MM.1S (cell line): Measurements from ENCODE around the gene EXOC3L1.

Experiments
- EZH2phosphoT487 ChIP-seq: fragments of 300-600 bp; sonication (generic); IDR thresholded peaks from 2 replicates; pipeline ENCODE4 v1.6.1; 2018; ENCODE audit warnings: antibody characterized with exemption, low read length
- TF ChIP-seq, protein P1 (sequence below): fragments of 300-600 bp; sonication (generic); IDR thresholded peaks from 2 replicates; pipeline ENCODE4 v1.5.1; 2016; ENCODE audit warnings: antibody characterized with exemption, low read length, mixed read lengths

DNA sequence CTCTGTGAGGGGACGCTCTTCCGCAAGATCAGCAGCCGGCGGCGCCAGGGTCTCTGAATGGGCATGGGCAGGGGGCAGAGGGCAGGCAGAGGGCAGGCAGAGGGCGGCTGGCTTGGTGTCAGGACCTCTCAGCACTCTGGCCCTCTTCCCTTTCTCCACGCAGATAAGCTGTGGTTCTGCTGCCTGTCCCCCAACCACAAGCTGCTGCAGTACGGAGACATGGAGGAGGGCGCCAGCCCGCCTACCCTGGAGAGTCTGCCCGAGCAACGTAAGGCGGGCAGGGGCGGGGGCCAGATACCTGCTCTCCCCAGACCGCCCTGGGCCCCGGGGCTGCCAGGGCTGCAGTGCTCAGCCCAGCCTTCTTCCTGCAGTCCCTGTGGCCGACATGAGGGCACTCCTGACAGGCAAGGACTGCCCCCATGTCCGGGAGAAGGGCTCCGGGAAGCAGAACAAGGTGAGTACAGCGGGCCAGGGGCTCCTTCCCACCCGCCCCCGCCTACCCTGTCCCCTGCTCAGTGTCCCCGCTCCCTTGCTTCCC lies 13.1 kb upstream of the EXOC3L1 start:
- TF ChIP-seq, protein P1, sequence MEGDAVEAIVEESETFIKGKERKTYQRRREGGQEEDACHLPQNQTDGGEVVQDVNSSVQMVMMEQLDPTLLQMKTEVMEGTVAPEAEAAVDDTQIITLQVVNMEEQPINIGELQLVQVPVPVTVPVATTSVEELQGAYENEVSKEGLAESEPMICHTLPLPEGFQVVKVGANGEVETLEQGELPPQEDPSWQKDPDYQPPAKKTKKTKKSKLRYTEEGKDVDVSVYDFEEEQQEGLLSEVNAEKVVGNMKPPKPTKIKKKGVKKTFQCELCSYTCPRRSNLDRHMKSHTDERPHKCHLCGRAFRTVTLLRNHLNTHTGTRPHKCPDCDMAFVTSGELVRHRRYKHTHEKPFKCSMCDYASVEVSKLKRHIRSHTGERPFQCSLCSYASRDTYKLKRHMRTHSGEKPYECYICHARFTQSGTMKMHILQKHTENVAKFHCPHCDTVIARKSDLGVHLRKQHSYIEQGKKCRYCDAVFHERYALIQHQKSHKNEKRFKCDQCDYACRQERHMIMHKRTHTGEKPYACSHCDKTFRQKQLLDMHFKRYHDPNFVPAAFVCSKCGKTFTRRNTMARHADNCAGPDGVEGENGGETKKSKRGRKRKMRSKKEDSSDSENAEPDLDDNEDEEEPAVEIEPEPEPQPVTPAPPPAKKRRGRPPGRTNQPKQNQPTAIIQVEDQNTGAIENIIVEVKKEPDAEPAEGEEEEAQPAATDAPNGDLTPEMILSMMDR: no peak
- TF ChIP-seq EZH2phosphoT487: no peak
